Islet precursor cell (in vitro differentiated cells): Measurements from ENCODE around the gene CARD8.
"Not testable (repeated sequence)": the region's sequence is repeated elsewhere in the genome, so short reads cannot be mapped to it uniquely, and the experiment has no call there.

ENCODE experiments used
- DNase-seq: peaks from one replicate; pipeline ENCODE4 v3.0.0-alpha.2; 2018

The CARD8 gene, protein sequence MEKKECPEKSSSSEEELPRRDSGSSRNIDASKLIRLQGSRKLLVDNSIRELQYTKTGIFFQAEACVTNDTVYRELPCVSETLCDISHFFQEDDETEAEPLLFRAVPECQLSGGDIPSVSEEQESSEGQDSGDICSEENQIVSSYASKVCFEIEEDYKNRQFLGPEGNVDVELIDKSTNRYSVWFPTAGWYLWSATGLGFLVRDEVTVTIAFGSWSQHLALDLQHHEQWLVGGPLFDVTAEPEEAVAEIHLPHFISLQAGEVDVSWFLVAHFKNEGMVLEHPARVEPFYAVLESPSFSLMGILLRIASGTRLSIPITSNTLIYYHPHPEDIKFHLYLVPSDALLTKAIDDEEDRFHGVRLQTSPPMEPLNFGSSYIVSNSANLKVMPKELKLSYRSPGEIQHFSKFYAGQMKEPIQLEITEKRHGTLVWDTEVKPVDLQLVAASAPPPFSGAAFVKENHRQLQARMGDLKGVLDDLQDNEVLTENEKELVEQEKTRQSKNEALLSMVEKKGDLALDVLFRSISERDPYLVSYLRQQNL

DNA sequence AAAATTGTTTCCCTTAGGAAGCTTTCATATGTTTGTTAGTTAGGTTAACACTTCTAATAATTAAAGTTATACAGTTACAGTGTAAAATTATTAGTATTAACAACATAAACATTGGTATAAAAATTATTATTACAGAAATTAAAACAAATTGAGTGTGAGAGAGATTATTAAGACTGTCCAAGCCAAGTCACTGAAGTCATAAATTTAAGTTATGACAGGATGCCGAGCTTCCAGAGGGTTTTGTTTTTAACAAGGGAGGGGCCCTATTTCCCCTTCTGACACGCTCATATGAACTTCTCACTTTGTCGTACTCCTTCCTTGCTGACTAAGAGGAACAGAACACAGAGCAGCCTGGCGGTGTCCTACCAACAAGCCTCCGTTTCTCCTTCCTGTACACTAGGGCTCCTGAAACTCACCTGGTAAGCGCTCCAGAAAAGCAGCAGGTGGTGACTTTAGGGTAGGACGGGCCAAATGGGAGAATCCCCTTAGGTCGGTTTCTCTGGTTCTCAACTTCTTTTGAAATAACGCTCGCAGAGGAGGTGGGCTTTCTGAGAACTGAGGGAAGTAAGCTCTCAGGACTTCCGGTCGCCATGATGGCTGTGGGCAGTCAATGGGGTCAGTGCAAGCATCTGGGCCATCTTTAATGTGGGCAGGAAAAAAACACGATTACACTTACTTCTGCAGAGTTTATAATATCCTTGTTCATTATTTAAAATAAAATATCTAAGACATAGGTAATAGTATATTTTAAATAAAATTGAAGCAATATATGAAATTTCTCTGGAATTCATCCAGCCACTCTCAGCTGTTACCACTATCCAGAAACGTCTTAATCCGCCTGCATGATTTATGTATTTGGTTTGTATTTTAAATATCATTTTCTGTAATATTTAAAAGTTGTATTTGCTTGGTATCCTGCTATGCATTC, at the start of gene CARD8:
Gene CARD8, minus strand, starts transcription at position 537 of the 928 bp plus-strand sequence. CDS start 14,892 bp downstream, outside the sequence.
- peak; percentile 91 for DNase-seq

DNA sequence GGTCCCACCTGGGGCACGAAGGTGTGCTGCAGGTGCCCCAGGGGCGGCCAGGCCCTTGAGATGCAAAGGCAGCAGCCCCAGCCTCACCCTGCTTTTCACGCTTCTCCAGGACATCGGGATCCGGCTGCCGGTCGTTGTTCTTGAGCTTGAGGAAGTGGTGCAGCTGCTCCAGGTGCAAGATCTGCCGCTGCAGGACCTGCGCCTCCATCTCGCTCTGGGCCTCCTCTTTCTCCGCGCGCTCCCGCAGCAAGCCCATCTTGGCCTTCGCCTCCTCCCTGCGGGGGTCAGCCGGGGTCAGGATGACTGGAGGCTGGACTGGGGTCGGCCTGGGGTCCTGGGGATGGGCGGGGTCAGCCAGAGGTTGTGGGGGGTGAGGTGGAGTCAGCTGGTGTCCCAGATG, 48.2 kb upstream of the CARD8 start:
- no peak for DNase-seq

DNA sequence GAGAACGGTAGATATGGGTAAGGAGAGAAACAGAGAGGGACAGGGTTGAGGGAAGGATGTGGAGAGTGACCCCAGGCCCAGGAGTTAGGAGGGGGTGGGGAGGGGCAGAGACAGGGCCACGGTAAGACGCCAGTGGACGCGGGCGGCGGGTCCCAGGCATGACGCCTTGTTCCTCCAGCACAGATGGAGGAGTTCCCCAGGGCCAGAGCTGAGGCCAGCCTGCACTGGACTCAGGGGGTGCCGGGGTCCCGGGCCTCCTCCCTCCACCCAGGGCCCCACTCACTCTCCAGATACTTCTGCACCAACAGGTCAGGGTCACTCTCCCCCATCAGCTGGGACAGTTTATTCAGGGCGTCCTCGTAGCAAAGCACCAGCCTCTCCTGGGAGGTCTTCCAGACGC, 47.7 kb upstream of the CARD8 start:
- DNase-seq = no peak

DNA sequence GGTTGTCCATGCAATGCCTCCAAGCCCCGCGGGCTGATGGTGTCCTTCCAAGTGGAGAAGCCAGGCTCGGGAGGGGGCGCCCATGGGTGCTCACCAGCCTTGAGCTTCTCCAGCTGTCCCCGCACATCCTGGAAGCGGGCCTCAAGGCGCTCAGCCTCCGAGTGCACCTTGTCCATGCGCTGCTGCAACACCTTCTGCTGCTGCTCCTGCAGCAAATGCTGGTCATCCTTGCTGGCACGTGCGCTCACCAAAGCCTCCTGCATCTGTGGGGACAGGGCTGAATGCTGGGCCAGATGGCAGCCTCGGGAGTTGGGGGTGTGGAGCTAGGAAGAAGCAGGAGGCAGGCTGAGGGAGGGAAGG, 46.9 kb upstream of the CARD8 start:
- no peak for DNase-seq

DNA sequence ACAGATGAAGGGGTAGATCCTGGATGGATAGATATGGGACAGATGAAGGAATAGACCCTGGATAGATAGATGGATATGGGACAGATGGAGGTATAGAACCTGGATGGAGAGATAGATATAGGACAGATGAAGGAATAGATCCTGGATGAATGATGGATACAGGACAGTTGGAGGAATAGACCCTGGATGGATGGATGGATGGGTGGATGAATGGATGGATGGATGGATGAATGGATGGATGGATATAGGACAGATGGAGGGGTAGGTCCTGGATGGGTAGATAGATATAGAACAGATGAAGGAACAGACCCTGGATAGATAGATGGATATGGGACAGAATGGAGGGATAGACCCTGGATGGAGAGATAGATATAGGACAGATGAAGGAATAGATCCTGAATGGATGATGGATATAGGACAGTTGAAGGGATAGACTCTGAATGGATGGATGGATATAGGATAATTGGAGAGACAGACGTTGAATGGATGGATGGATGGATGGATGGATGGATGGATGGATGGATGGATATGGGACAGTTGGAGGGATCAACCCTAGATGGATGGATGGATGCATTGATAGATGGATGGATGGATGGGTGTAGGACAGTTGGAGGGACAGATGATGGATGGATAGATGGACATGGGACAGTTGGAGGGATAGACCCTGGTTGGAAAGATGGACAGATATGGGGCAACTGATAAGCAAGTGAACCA, 46.3 kb upstream of the CARD8 start:
- no peak for DNase-seq

DNA sequence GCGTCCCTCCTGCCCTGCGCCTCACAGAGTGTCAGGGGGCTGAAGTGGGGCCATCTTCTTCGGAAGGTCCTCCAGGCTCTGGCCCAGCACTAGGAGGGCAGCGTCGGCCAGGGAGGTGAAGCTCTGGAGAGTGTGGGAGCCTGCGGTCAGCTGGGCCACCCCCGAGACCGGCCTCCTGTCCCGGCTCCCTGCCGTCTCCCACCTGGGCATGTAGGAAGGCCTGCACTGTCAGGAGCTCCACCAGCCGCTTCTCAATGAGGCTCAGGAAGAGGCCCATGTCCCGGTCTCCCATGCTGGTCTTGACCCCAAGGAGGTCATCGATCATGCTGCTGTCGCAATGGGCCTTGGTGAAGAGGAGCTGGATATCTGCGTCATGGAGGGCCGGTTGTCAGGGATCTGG, 42.3 kb upstream of the CARD8 start:
- DNase-seq = no peak

DNA sequence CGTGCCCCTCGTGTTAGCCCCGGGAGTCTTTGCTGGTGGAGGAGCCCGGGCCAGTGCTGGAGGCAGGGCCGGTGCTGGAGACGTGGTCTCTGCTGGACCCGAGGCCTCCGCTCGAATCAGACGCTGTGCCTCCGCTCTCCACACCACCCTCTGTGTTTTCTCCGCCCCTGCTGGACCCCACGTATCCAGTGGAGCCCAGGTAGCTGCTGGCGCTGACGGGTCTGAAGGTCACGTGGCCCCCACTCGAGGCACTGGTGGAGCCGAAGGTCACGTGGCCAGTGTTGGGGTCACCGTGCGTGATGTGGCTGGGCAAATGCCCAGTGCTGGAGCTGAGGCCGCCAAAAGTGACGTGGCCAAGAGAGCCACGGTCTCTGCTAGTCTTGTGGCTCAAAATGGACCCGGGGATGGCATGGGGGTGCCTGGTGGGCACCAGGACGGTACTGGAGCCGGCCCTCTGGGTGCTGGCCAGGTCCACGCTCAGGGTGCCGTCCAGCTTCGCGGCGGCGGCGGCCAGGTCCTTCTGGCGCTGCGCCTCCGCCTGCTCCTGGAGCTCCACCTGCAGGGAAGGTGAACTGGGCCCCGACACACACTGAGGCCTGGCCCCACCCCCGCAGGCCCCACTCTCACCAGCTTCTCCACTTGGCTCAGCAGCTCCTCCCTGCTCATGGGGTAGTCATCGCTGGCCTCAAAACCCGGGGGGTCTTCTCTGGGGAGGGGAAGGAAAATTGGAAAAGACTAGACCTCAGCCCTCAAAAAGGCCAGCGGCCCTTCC, 41.4 kb upstream of the CARD8 start:
- no peak for DNase-seq

DNA sequence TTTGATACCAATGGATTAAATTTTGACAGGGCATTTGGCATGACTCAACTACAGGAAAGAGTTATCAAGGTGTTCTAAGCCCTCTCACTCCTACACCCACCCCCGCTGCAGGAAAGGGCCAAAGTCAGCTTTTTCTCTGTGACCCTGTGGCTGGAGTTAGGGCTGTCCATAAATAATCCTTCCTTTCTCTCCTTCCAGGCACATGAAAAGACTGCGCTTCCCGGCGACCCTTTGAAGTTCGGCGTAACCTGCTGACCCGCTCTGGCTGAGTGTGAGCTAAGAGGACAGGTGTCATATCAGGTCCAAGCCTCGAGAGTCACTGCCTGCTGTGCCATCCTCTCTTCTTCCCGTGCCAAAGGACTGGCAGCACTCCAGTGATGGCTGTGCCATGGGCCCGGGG, 39.7 kb upstream of the CARD8 start:
- no peak for DNase-seq

DNA sequence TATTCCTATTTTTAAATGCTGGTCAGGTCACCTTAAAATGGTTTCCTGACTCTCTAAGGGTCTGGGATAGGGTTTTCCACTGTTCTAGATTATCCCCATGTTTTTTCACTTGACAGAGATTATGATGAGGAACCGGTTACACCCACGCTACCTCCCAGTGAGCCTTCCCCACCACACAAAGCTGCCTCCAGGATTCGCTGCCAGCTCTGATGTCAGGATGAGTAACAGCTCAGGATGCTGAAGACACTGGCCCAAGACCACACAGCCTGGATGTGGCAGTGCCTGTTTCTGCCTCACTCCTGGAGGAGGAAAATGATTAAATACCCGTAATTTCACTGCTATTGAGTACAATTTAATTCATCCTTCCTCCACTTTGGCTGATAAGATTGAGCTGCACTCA, 37.1 kb upstream of the CARD8 start:
- no peak for DNase-seq

DNA sequence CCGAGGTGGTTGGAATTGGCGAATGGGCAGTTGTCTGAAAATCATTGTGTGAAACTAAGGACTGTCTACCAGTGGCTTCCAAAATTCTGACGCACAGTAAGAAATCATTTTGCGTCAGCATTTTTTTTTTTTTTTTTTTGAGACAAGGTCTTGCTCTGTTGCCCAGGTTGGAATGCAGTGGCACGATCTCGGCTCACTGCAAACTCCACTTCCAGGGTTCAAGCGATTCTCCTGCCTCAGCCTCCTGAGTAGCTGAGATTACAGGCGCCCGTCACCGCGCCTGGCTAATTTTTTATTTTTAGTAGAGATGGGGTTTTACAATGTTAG, 35.7 kb upstream of the CARD8 start:
- DNase-seq = not testable (repeated sequence)

DNA sequence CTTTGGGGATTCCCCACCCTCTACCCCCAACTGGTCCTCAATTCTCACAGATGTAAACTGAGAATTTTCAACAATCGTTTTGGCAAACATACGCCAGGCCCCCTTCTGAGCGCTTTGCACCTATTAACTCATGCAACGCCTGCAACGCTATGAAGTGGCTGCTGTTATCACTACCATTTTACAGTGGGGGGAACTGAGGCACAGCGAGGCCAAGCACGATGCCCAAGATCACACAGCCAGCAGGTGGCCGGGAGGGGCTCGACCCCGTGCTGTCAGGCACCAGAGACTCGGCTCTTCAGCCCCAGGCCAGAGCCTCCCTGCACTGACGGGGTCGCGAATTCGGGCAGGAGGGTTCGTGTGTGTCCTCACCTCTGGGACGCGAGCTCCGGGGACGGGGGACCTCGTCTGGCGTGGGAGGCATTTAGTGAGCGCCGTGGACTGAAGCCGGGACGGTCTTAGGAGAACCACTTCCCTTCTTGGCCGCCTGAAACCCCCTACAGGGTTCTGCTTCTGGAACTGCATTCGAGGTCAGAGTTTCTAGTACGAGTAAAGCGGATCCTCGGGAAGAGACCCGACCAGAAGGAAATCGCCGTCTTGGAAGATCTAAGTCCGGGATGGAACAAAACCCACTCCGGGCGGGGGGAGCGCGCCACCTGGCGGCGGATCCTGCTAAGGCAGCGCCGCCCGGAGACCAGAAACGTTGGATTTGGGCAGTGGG, 35.2 kb upstream of the CARD8 start:
- peak; percentile 92 for DNase-seq

DNA sequence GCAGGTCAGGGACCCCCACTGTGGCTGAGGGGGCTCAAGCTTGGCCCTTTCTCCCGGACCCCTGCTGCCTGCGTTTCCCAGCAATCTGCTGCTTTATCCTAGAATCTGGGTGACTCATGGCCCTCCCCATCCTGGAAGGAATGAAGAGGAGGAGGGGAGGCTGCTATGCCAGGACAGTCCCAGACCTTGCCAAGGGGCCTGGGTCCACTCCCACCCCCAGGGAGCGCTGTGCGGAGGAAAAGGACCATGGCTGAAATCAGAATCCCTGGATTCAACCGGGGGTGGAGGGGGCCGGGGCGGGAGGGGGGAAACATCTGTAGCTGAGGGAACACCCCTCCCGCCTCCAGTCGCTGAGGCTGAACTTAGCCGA, 34.7 kb upstream of the CARD8 start:
- DNase-seq = peak; percentile 95

DNA sequence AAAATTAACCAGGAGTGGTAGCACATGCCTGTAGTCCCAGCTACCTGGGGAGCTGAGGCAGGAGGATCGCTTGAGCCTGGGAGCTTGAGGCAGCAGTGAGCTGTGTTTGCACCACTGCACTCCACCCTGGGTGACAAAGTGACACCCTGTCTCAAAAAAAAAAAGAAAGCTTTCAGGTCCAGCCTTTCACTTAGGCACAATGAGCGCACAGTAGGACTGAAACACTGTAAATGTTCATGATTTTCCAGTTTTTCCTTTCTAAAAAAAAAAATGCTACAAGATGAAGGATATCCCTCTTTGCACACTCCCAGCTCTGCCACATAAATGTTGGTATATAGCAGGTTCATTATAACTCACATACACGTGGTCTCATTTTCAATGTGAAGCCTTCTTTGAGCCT, 32.0 kb upstream of the CARD8 start:
- no peak for DNase-seq

DNA sequence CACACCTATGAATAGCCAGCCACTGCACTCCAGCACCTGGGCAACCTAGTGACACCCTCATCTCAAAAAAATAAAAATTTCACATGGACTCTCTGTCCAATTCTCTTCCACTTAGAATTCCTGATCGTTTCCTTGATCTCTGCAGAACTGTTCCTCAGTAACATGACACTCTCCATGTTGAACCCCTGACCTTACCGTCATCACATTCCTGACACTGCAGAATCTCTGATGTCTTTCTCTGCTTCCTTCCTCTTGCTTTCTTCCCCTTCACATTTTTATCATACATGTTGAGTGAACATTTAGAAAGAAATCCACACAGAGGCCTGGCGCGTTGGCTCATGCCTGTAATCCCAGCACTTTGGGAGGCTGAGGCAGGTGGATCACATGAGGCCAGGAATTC, 29.2 kb upstream of the CARD8 start:
- DNase-seq = no peak

DNA sequence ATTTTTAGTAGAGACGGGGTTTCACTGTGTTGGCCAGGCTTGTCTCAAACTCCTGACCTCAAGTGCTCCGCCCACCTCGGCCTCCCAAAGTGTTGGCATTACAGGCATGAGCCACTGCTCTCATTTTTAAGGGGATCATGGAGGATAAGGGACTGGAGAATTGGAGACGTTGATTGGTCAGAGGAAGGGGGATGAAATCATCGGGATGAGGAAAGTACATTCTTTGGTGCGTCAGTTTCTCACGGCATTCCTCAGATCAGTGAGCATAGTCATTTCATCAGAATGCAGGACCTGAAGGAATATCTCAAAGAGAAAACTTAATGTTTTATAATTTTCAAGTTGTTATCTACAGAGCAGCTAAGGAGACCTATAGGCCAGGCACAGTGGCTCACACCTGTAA, 28.2 kb upstream of the CARD8 start:
- DNase-seq = no peak

DNA sequence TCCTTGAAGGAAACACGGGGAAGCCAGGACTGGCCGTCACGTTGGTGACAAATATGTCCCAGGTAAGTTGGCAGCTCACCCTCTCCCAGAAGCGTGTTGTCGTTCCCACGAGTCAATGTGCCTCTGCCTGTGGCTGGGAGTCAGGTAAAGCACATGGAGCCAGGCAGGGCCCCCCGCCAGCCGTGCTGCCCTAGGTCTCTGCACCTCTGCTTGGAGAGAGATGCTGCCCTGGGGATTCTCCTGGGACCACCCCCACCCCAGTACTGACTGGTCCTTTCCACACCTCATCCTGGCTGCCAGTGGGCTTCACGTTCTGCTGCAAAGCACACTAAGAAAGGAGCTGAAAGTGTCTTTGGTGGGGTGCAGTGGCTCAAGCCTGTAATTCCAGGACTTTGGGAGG, 24.0 kb upstream of the CARD8 start:
- DNase-seq = no peak

DNA sequence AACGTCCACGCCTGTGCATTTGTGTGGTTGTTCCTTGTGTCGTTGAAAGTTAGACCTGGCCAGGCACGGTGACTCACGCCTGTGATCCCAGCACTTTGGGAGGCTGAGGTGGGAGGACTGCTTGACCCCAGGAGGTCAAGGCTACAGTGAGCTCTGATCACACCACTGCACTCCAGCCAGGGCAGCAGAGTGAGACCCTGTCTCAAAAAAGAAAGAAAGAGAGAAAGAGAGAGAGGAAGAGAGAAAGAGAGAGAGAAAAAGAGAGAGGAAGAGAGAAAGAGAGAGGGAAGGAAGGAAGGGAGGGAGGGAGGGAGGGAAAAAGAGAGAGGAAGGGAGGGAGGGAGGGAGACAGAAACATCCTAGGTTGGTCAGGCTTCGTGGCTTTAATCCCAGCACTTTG, 19.2 kb upstream of the CARD8 start:
- DNase-seq = no peak

DNA sequence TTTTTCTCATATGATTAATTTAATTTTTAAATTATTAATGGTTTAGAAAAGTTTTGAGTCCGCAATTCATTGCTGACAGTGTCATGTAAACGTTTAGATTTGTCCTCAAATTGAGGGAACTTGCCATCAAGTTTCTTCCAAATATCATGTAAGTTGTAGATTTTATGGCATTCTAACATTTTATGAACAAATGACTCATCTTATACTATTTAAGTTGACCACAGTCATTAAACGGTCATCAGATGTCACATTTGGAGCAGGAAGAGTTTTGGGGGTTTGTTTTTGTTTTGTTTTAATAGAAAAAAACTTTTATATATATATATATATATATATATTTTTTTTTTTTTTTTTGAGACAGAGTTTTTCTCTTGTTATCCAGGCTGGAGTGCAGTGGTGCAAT, 18.5 kb upstream of the CARD8 start:
- no peak for DNase-seq

DNA sequence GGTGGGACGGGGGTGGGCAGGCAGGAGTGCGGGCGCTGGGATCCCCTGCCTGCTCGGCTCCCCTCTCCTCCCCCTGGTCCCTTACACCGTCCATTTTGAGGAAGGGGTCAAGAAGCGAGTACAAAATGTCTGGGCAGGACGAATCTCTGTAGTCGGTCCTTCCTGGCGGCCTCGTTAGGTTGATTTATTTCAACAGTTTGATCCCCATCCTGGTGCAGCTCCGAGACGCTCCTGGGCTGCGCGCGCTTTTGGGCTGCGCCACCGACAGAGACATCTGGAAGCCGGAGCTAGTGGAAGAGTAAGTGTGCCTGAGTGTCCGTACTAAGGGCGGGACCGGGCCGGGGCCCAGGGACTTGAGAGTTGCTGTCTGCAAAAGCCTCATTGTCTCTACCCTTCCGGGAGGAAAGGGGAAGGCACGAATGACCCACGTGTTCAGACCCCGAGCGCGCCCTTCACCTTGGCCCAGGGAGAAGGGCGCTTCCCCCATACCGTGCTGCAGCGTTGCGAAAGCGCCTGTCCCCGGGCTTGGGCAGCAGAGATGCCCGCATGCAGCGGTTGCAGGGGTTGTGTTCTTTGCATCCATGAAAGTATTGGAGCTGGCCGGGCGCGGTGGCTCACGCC, 15.9 kb upstream of the CARD8 start:
- DNase-seq = peak; percentile 87

DNA sequence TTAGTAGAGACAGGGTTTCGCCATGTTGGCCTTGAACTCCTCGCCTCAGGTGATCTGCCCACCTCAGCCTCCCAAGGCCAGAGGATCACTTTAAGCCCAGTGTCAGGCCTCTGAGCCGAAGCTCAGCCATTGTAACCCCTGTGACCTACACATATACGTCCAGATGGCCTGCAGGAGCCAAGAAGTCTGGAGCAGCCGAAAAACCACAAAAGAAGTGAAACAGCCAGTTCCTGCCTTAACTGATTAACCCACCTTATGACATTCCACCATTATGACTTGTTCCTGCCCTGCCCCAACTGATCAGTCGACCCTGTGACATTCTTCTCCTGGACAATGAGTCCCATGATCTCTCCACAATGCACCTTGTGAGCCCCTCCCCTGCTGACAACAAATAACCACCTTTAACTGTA, 13.9 kb upstream of the CARD8 start:
- DNase-seq = peak; percentile 90

DNA sequence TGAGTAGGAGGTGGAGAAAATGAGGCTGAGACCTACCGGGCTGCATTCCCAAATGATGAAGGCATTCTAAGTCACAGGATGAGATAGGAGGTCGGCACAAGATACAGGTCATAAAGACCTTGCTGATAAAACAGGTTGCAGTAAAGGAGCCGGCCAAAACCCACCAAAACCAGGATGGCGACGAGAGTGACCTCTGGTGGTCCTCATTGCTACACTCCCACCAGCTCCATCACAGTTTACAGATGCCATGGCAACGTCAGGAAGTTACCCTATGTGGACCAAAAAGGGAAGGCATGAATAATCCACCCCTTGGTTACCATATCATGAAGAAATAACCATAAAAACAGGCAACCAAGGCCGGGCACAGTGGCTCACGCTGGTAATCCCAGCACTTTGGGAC, 9.6 kb upstream of the CARD8 start:
- not testable (repeated sequence) for DNase-seq

DNA sequence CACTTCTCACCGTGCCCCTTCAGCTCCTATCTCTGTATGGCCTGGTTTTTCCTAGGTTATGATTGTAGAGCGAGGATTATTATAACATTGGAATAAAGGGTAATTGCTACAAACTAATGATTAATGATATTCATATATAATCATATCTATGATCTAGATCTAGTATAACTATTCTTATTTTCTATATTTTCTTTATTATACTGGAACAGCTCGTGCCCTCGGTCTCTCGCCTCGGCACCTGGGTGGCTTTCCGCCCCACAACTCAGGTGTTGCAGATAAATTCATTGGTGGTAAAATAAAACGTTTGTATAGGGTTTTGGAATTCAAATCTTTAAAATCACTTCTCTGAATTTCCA, 4.6 kb upstream of the CARD8 start:
- not testable (repeated sequence) for DNase-seq
